ENCODE measurements around the gene GREB1L. TPM values are rescaled to one million over a fixed set of nuclear protein-coding genes. Genes with fewer than 3 reads are reported as not detected.

The GREB1L gene
- total RNA-seq, 1 experiment from 2014 or later = 0.26 TPM

- TF ChIP-seq CTCF (IDR thresholded peaks at IDR 0.05) = no peak
These were observed 94.8 kb downstream of the GREB1L start (continued) for GRCh38 chr18:21336846-21337245.

- ATAC-seq (no peak), DNase-seq (ENCODE audit: low spot score) (no peak)
- ChIA-PET CTCF (no interaction called here), POLR2A (interaction anchor here (1.0 kb wide), 1 partner anchor 13 kb away, joined by 3 read pairs; no protein-coding TSS in a partner anchor)
- Mint-ChIP-seq H3K4me3 (no peak overlapping the region), H3K36me3 (no peaks in the 10 kb centered on the region), H3K27me3 (ENCODE audit: low read depth) (no peaks in the 10 kb centered on the region; the same call in none of the 2 replicates), H3K4me1 (peaks cover 20% of the 10 kb centered on the region), H3K9me3 (no peaks in the 10 kb centered on the region), H3K27ac (no peak overlapping the region)
- TF ChIP-seq E2F4 (CRISPR knock-in tag; IDR thresholded peaks at IDR 0.05; ENCODE audit: borderline replicate concordance, low read depth) (no peak), NFYB (CRISPR knock-in tag; conservative IDR thresholded peaks at IDR 0.05; ENCODE audit: low read depth) (no peak), SMAD3 (CRISPR knock-in tag; IDR thresholded peaks at IDR 0.05; ENCODE audit: borderline replicate concordance) (no peak), ZNF138 (CRISPR knock-in tag; conservative IDR thresholded peaks at IDR 0.05) (no peak), TP53 (CRISPR knock-in tag; IDR thresholded peaks at IDR 0.05) (no peak), ZNF396 (CRISPR knock-in tag; IDR thresholded peaks at IDR 0.05; ENCODE audit: borderline replicate concordance) (no peak), NR1H2 (CRISPR knock-in tag; IDR thresholded peaks at IDR 0.05) (no peak)
These were observed 99.1 kb downstream of the GREB1L start for GRCh38 chr18:21341141-21341540.

GRCh38 chr18:21342372-21342771, 100.3 kb downstream of the GREB1L start:
- Mint-ChIP-seq H3K27ac (no peak overlapping the region), H3K4me3 (no peak overlapping the region), H3K36me3 (no peaks in the 10 kb centered on the region), H3K9me3 (no peaks in the 10 kb centered on the region), H3K27me3 (ENCODE audit: low read depth) (peaks cover 5% of the 10 kb centered on the region), H3K4me1 (peaks cover 20% of the 10 kb centered on the region)
- ChIA-PET CTCF (interaction anchor here (0.7 kb wide), 1 partner anchor 150 kb away, joined by 4 read pairs; no protein-coding TSS in a partner anchor), POLR2A (no interaction called here)
- DNase-seq (ENCODE audit: low spot score) = no peak
- no peak for TF ChIP-seq ZNF263 (CRISPR knock-in tag; IDR thresholded peaks at IDR 0.05; ENCODE audit: low read depth)
- no peak for TF ChIP-seq JAZF1 (CRISPR knock-in tag; IDR thresholded peaks at IDR 0.05)
- TF ChIP-seq TCF7 (CRISPR knock-in tag; IDR thresholded peaks at IDR 0.05; ENCODE audit: low read depth) = no peak
- no peak for TF ChIP-seq ZNF512 (CRISPR knock-in tag; IDR thresholded peaks at IDR 0.05; ENCODE audit: borderline replicate concordance)
- TF ChIP-seq E2F1 (CRISPR knock-in tag; IDR thresholded peaks at IDR 0.05) = no peak
- no peak for TF ChIP-seq USF2 (CRISPR knock-in tag; IDR thresholded peaks at IDR 0.05)
- no peak for TF ChIP-seq ERG (CRISPR knock-in tag; IDR thresholded peaks at IDR 0.05)
- no peak for TF ChIP-seq CDX4 (CRISPR knock-in tag; IDR thresholded peaks at IDR 0.05; ENCODE audit: borderline replicate concordance)
- no peak for TF ChIP-seq GRHL2 (CRISPR knock-in tag; IDR thresholded peaks at IDR 0.05; ENCODE audit: insufficient replicate concordance, severe bottlenecking)
- no peak for TF ChIP-seq TEAD1 (CRISPR knock-in tag; IDR thresholded peaks at IDR 0.05)
- no peak for TF ChIP-seq NR2C2 (CRISPR knock-in tag; IDR thresholded peaks at IDR 0.05)
- TF ChIP-seq ATF1 (CRISPR knock-in tag; IDR thresholded peaks at IDR 0.05) = no peak
- TF ChIP-seq ZNF232 (CRISPR knock-in tag; IDR thresholded peaks at IDR 0.05) = no peak
- no peak for TF ChIP-seq NFYB (CRISPR knock-in tag; conservative IDR thresholded peaks at IDR 0.05; ENCODE audit: low read depth)
- no peak for TF ChIP-seq ELF4 (CRISPR knock-in tag; IDR thresholded peaks at IDR 0.05; ENCODE audit: low read depth)
- no peak for TF ChIP-seq NR3C1 (CRISPR knock-in tag; conservative IDR thresholded peaks at IDR 0.05; ENCODE audit: low read depth)
- peak; percentile 95 for ATAC-seq

Data from WTC11 (cell line).